ENCODE measurements around the gene NCAM2. TPM values are rescaled to one million over a fixed set of nuclear protein-coding genes. Genes with fewer than 3 reads are reported as not detected.

NCAM2 gene
- not detected in 2 replicates for total RNA-seq (2014; rRNA removed; shearing (Covaris generic))

DNA sequence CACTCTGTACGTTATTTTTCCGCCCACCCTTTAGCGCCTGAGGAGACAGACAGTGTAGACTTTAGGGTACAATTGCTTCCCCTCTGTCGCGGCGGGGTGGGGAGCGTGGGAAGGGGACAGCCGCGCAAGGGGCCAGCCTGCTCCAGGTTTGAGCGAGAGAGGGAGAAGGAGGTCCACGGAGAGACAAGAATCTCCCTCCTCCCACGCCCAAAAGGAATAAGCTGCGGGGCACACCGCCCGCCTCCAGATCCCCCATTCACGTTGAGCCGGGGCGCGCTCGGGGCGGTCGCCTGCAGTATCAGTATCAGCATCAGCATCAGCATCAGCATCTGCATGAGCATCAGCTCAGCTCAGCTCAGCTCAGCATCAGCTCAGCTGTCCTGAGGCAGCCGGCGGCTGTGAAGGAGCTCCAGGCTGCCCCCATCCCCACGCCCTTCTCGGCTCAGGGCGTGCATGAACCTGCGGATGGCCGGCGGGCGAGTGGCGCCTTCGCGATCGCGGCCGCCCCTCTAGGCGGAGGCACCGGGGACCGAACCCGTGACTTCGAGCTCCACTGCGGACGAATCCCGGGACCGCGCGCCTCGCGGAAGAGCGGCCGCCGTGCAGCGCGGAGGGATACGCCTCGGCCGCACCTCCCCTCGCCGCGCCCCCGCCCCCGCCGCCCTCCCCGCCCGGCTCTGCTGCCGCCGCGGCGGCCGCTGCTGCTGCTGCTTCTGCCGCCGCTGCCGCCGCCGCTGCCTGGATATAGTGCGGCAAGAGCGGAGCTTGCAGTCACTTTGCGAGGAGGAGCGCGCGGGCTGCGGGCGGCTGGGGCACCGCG lies at the start of gene NCAM2:
TSS of gene NCAM2 (plus strand) at position 774 of the 820 bp plus-strand sequence.
- no peak for DNase-seq (ENCODE audit: low spot score)

- no peak for DNase-seq (ENCODE audit: low spot score)
Measured at GRCh38 chr21:20949884-20950283, 48.3 kb upstream of the NCAM2 start.

DNA sequence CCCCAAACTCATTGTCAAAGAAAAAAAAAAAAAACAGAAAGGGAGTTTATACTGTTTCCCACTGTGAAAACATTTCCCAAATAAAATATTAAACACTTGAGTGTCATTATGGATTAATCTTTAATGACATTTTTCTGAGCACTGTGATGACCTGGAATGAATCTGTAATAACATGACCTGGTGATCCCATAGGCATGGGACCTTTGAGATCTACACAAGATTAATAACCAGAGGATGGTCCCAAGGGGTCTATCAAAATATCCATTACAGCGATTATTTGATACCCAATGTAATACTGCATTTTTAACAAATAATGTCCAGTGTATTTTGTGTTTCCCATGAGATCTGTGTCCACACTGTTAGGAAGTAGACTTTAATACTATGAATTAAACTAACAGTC lies 32.4 kb upstream of the NCAM2 start:
- no peak for DNase-seq (ENCODE audit: low spot score)

DNA sequence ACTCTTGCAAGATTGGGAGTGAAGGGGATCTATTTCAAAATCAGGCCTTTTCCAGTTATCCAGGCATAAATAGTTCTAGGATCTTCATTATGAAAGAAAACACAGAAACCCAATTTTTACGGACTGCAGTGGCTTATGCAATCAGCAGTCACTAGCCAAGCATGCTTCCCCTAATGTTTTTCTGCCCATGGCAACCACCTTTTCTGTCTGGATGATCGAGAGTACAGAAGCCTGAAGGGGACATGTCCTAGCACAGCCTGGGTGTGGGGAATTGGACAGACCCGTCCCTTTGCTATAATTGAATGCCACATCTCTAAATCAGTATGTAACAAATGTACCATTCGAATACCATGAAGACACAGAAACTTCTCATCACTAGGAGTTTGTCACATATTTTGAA lies 29.8 kb upstream of the NCAM2 start:
- DNase-seq (ENCODE audit: low spot score): no peak

DNA sequence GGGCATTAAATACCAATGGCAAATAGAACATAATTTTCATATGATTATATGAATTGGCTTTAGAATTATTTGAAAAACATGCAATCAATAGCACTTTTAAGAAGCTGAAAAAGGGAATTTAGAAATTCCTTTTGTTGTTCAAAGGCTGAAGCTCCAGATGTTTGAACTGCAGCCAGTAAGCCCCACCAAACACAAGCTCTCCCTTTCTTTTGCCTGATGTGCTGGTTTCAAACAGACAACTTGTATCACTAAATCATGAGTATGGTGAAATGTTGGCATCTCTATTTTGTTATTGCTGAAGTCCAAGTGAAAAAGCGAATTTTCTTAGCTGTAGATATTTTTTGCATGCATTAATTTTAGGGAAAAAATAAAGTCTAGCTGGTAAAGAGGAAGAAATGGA lies 27.5 kb upstream of the NCAM2 start:
- DNase-seq (ENCODE audit: low spot score): no peak

- DNase-seq (ENCODE audit: low spot score): peak; percentile 47
Measured at GRCh38 chr21:20971296-20971921, 26.8 kb upstream of the NCAM2 start.

GRCh38 chr21:20994790-20995189 lies 3.4 kb upstream of the NCAM2 start:
- DNase-seq (ENCODE audit: low spot score): no peak

GRCh38 chr21:20996421-20997310 lies 1.5 kb upstream of the NCAM2 start:
- no peak for DNase-seq (ENCODE audit: low spot score)

DNA sequence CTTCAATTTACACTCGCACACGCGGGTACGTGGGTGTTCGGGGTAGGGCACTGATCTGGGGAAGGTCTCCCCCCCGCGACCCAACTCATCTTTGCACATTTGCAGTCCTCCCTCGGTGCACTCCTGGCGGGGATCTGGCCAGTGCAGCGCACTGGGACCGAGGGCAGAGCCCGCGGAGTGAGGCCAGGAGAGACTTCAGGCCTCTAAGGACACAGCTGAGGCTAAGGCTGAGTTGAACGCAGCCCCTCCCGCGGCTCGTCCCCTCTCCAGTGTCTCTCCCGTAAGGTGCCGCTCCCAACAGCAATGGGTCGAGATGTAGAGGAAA lies 936 bp upstream of the NCAM2 start:
- DNase-seq (ENCODE audit: low spot score): no peak

DNA sequence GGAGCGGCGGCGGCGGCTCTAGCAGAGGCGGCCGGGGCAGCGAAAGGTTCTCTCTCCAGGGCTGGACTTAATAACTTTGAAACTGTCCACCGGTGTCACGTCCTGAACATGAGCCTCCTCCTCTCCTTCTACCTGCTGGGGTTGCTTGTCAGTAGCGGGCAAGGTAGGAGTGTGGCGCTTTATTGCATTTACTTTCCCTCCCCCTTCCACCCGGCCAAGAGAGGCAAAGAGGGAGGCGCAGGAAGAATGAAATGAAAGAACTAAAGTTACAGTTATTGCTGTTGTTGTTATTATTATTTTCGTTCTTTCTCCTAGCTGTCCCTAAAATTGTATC lies 214 bp downstream of the NCAM2 start:
- no peak for DNase-seq (ENCODE audit: low spot score)

DNA sequence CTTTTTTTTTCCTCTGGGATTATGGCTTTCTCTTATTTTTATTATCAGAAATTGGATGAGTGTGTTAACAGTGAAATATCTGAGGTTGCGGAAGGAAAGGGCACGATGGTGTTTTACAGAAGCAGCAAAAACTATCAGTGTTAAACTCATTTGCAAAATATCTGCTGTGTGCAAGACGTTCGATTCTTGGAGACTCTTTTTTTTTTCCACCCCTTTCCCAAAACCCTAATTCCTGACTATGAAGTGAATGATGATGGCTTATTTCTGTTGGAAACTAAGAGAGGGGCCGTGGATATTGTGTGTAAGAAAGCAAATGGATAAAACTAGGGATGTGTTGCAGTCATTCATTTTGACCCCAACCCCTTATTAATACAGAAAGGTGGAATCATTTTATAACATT lies 677 bp downstream of the NCAM2 start:
- no peak for DNase-seq (ENCODE audit: low spot score)

DNA sequence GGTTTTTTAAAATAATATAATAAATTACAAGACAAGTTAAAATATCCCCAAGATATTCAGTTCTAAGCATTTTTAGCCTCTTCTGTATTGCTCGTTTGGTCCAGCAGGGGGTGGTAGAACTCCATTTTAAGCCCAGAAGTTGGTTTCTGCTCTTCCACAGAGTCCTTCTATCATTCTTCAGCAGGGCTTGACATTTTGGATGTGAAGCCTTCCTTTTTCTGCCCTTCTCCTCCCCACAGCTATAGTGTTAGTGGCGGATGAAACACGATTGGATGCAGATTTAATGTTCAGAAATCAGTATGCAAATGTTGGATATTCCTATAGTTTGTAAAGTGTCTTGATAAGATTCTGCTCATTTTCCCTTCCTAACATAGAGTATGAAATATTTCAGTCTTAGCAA lies 1.4 kb downstream of the NCAM2 start:
- peak; percentile 28 for DNase-seq (ENCODE audit: low spot score)

- no peak for DNase-seq (ENCODE audit: low spot score)
Measured at GRCh38 chr21:21000591-21001175, 2.5 kb downstream of the NCAM2 start.

DNA sequence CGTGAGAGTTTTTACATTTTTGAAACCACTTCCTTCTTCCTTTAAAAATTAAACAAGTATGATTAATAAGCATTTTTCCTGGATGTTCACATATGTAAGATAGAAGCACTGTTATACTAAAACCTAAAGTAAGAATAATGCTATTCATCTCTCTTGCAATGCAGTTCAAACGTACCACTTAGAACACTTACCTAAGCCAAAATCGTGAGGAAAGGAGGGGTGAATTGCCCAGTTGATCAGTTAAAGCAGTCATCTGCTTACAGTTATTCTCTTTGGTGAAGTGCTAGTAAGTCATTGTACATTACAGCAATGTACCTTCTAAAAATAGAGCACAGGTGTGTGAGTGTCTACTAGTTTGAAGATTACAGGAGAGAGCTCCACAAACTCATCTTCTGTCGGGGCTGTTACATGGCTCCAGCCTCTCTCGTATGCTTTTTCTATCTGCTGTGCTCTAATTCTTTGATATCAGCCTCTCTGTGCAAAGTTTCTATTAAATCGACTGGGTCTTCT lies 3.4 kb downstream of the NCAM2 start:
- DNase-seq (ENCODE audit: low spot score): no peak

- DNase-seq (ENCODE audit: low spot score): no peak
Measured at GRCh38 chr21:21002153-21002552, 3.9 kb downstream of the NCAM2 start.

DNA sequence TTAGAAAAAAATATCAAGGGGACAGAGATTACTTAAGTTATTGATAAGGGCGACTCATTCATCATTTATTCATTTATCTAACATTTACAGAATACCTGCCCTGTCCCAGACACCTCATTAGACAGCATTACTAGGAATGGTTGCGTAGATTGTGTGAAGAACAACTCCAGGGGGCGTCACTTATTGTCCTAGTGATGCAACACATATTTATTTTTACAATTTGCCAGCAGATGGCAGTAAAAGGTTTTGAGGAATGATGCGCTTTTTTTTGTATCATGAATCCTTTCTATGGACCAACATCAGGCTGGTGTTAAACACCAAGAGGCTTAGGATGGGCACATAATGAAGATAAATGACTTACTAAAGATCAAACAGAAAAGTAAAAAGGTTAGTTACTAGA lies 5.5 kb downstream of the NCAM2 start:
- peak; percentile 31 for DNase-seq (ENCODE audit: low spot score)

DNA sequence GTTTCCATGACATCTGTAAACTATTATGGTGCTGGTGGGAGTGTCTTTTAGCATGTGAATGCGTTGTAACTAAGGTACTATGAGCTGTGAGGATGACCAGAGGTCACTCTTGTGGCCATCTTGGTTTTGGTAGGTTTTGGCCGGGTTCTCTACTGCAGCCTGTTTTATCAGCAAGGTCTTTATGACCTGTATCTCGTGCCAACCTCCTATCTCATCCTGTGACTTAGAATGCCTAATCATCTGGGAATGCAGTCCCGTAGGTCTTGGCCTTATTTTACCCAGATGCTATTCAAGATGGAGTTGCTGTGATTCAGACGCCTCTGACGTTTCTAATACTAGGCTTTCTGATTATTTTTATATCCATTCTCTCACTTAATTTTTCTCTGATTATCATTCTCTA lies 9.4 kb downstream of the NCAM2 start:
- no peak for DNase-seq (ENCODE audit: low spot score)

- no peak for DNase-seq (ENCODE audit: low spot score)
Measured at GRCh38 chr21:21010228-21010627, 12.0 kb downstream of the NCAM2 start.

DNA sequence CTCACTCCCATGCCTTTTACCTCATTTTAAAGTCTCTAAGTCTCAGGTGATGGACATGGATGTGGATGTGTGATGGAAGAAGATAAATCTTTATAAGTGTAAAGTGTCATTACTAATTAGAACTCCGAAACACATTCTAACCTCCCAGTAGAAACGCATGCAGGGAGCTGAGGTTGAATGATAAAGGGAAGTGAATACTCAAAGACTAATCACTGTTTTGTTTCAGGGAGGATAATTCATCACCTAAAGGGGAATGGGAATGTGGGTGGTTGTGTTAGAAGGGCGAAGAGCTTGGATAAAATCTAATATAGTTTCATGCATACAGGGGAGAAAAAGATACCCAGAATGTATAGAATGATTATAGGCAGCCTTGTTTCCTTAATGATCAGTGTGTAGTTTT lies 12.5 kb downstream of the NCAM2 start:
- DNase-seq (ENCODE audit: low spot score): no peak

DNA sequence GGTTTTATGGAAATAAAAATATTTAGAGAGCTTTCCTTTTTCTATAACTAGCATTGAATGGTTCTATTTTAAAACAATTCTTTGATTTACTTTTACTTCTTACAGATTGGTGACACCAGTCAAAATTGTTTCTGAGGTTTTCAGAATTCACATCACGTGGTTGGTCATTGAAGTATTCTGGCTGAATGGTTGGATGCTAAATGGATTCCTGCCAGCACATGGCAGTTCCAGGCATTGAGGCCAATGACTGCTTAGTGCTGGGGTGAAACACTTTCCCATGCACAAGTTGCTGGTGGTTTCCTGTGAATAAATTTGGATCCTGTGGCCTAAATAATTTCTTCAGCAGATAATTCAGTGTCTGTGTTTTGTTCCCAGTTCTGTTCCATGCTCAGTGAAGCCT lies 20.6 kb downstream of the NCAM2 start:
- DNase-seq (ENCODE audit: low spot score): no peak

DNA sequence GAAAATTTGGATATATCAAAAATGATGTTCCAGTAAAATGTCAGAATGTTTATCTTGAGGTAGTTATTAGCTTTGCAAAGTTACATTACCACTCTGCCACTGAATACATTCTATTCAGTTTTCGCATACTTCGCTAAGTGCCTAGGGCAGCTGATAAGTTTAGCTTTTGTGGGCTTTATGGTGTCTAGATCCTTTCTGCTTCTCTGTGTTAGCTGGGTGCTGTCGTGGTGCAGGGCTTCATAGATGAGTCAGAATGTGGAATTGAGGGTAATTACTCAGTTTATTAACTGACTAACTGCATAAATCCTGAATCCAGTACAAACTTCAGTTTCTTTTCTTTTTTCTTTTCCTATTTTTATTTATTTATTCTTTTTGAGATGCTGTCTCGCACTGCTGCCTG lies 21.5 kb downstream of the NCAM2 start:
- DNase-seq (ENCODE audit: low spot score): no peak

DNA sequence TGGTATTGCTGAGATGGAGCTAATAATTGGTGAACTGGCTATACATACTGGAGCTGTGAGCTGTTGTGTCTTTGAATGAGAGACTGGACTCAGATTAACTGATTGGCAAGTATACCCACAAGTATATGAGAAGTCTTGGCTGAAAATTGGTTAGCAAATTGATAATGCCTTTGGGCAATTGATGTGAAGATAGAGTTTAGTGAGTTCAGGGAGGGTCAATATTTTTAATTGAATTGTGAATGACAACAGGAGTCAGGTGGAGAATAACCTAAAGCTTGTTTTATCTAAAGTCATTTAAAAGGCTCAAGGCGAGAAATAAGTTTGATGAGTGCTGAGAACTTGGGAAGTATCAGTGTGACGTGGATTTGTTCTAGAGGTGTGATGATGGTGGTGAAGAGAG lies 27.5 kb downstream of the NCAM2 start:
- no peak for DNase-seq (ENCODE audit: low spot score)

Measured in HT-29 (cell line).